ENCODE results near the gene ACADM. TPM values are rescaled to one million over a fixed set of nuclear protein-coding genes. Genes with fewer than 3 reads are reported as not detected.

The ACADM gene
- total RNA-seq (2022; extraction: Qiagen RNA extraction; ENCODE audit: low read depth) = 28.4 to 43.1 TPM (median 31.7 TPM) in 5 replicates

DNA sequence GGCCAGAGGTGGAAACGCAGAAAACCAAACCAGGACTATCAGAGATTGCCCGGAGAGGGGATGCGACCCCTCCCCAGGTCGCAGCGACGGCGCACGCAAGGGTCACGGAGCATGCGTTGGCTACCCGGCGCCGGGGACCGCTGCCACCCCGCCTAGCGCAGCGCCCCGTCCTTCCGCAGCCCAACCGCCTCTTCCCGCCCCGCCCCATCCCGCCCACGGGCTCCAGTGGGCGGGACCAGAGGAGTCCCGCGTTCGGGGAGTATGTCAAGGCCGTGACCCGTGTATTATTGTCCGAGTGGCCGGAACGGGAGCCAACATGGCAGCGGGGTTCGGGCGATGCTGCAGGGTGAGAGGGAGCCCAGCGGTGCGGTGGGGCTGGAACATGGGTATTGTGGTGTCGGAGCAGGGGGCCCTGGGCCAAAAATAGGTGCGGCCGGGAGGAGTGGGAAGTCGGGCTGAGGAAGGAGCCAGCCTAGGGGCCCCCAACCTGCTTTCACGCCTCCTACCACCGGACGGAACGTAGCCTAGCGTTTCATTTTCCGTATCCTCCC, at the start of gene ACADM:
Gene ACADM (plus strand): TSS at position 238 of the 551 bp plus-strand sequence. CDS start 79 bp downstream, at position 317.

DNA sequence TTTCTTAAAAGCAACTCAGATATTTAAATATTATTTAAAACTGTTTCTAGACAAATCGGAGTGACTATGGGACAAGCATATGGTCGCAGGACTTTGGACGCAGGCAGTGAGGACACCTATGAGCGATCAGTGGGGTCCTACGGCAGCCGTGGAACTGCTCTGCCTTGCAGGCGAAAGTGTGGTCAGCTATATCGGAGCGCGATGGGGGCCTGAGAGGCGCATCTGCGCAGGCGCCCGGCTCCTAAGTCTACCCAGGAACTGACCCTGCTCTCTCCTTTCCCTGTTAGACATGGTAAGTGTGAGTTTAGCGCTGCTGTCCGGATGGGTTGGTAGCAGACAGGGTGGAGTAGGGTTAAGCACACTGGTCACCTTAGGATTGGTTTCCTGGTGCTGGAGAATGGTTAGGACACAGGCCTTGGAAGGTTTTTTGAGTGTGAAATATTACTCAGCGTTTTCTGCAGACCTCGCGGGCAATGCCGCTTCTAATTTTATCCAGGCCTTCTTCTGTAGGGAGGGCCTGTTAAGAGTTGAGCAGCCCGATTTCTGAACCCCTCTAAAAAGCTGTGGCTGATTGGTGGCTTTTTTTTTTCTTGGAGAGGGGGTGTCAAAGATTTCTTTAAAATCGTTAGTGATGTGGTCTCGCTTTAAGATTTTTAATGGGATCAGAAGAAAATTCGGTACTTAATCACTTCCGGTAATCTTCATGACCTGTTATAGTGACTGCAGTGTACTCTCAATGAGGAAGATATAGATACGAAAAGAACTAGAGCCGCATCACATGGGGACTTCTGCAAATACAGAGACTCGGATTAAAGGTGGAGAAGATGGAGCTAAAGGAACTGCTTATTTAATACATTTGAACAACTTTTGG, 61.7 kb downstream of the ACADM start, which contains the start of gene RABGGTB:
Gene RABGGTB (plus strand): TSS at position 274 of the 871 bp plus-strand sequence. CDS start 16 bp downstream, at position 290.

DNA sequence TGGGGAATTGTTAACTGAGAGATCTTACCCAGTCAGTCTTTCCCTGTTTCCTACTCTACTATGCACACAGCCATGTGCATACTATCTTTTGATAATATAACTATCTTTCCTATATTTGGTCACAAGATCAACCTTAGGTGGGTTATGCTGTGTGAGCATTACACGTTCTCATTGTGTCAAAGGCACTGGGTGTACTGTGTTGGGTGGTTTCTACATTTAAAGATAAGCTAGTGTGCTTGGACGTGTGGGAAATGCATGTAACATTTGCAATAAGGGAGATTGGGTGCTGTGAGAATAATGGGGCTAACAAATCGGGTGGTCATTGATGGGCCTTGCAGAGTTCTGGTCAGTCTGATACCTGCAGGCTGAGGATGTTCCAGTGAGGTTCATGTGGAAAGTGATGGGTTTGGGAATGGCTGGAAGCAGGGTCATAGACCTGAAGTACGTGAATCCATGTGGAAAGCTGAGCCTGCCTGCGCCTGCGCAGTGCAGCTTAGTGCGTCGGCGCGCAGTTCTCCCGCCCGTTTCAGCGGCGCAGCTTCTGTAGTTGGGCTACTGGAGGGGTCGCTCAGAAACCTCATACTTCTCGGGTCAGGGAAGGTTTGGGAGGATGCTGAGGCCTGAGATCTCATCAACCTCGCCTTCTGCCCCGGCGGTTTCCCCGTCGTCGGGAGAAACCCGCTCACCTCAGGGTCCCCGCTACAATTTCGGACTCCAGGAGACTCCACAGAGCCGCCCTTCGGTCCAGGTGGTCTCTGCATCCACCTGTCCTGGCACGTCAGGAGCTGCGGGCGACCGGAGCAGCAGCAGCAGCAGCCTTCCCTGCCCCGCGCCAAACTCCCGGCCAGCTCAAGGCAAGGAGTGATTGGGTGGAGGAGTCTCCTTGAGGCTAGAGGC, 72.1 kb downstream of the ACADM start, which contains the start of gene MSH4:
Gene MSH4 (plus strand): TSS at position 507 of the 897 bp plus-strand sequence. CDS start 104 bp downstream, at position 611.

Other genes with a start within 250 kb of the ACADM start
- 0.09 to 0.14 TPM (median 0.11 TPM) in 3 of 5 replicates, not detected in the others for gene SLC44A5, start 113.6 kb upstream of the ACADM start, total RNA-seq (2022; extraction: Qiagen RNA extraction; ENCODE audit: low read depth)
- 59.5 to 87.0 TPM (median 65.8 TPM) in 5 replicates for gene RABGGTB, start 61.5 kb downstream of the ACADM start, total RNA-seq (2022; extraction: Qiagen RNA extraction; ENCODE audit: low read depth)
- 0.11 TPM in 1 of 5 replicates, not detected in the others for gene MSH4, start 72.2 kb downstream of the ACADM start, total RNA-seq (2022; extraction: Qiagen RNA extraction; ENCODE audit: low read depth)
- not detected in 5 replicates for gene ASB17, start 207.7 kb downstream of the ACADM start, total RNA-seq (2022; extraction: Qiagen RNA extraction; ENCODE audit: low read depth)